ENCODE results near the gene MLX. TPM values are rescaled to one million over a fixed set of nuclear protein-coding genes. Genes with fewer than 3 reads are reported as not detected.

Gene MLX
- total RNA-seq, 3 donors from 2014 or later = 69.6 to 110 (median 103) TPM

GRCh38 chr17:42519546-42520491, 47.1 kb upstream of the MLX start:
- DNase-seq (peak; percentile 79 to 84 (median 81)), ATAC-seq (peak; percentile 52)
- Histone ChIP-seq H3K9me3 (no peaks in the 10 kb centered on the region), H3K36me3 (ENCODE audit: low read depth) (no peaks in the 10 kb centered on the region), H3K4me1 (ENCODE audit: low read depth) (peaks cover 50% of the 10 kb centered on the region), H3K4me3 (no peak overlapping the region)
- TF ChIP-seq CTCF (IDR thresholded peaks at IDR 0.05) = no peak
- intact Hi-C loops (cut with DNase I, micrococcal nuclease) = loop anchor here (10.0 kb wide), 2 partner anchors 95 to 195 kb away; partner anchors contain the start of gene CAVIN1 (in 1 of the 2)

GRCh38 chr17:42520540-42520951, 46.4 kb upstream of the MLX start:
- Histone ChIP-seq H3K36me3 (ENCODE audit: low read depth) (no peaks in the 10 kb centered on the region), H3K9me3 (no peaks in the 10 kb centered on the region), H3K4me1 (ENCODE audit: low read depth) (peaks cover 50% of the 10 kb centered on the region), H3K4me3 (no peak overlapping the region)
- no peak for TF ChIP-seq CTCF (IDR thresholded peaks at IDR 0.05)
- intact Hi-C loops (cut with DNase I, micrococcal nuclease) = no loop called here
- peak in 1 of 3 donors; percentile 47 for DNase-seq
- ATAC-seq = no peak

GRCh38 chr17:42521036-42521435, 45.9 kb upstream of the MLX start:
- peaks cover 50% of the 10 kb centered on the region for H3K4me1 ChIP-seq (ENCODE audit: low read depth)
- intact Hi-C loops (cut with DNase I, micrococcal nuclease) = no loop called here
- H3K36me3 ChIP-seq (ENCODE audit: low read depth) = no peaks in the 10 kb centered on the region
- ATAC-seq (no peak), DNase-seq (peak in 1 of 3 donors; percentile 21)
- TF ChIP-seq CTCF (IDR thresholded peaks at IDR 0.05) = no peak
- H3K4me3 ChIP-seq = no peak overlapping the region
- no peaks in the 10 kb centered on the region for H3K9me3 ChIP-seq

GRCh38 chr17:42521666-42522262, 45.1 kb upstream of the MLX start:
- intact Hi-C loops (cut with DNase I, micrococcal nuclease) = no loop called here
- no peak for TF ChIP-seq CTCF (IDR thresholded peaks at IDR 0.05)
- Histone ChIP-seq H3K9me3 (no peaks in the 10 kb centered on the region), H3K36me3 (ENCODE audit: low read depth) (no peaks in the 10 kb centered on the region), H3K4me1 (ENCODE audit: low read depth) (peaks cover 50% of the 10 kb centered on the region), H3K4me3 (no peak overlapping the region)
- DNase-seq (peak in 1 of 3 donors; percentile 46), ATAC-seq (no peak)

- peaks cover 48% of the 10 kb centered on the region for H3K4me1 ChIP-seq (ENCODE audit: low read depth)
- no peaks in the 10 kb centered on the region for H3K36me3 ChIP-seq (ENCODE audit: low read depth)
- intact Hi-C loops (cut with DNase I, micrococcal nuclease) = no loop called here
- DNase-seq = peak in 1 of 3 donors; percentile 30
- H3K4me3 ChIP-seq = no peak overlapping the region
- no peaks in the 10 kb centered on the region for H3K9me3 ChIP-seq
- no peak for ATAC-seq
- TF ChIP-seq CTCF (IDR thresholded peaks at IDR 0.05) = no peak
Measured at GRCh38 chr17:42522263-42522790, 44.6 kb upstream of the MLX start.
